ENCODE data around the gene AUNIP. TPM values are rescaled to one million over a fixed set of nuclear protein-coding genes. Genes with fewer than 3 reads are reported as not detected.

AUNIP gene
- total and polyA plus RNA-seq, 12 donors: 0.04 to 0.25 (median 0.21) TPM; not detected in 9

DNA sequence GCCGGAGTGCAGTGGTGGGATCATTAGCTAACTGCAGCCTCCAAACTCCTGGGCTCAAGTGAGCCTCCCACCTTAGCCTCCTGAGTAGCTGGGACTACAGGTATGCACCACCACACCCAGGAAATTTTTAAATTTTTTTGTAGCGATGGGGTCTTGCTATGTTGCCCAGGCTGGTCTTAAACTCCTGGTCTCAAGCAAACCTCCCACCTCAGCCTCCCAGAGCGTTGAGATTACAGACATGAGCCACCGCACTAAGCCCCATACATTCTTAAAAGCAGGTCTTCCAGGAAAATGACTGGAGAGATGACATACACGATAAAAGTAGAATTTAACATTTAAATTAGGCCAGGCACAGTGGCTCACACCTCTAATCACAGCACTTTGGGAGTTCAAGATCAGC lies 26.1 kb downstream of the AUNIP start:
- peaks cover 0 to 26% (median 13%) of the 10 kb centered on the region in 9 donors for H3K4me1 ChIP-seq
- H3K27me3 ChIP-seq: no peaks in the 10 kb centered on the region
- TF ChIP-seq, protein P1, sequence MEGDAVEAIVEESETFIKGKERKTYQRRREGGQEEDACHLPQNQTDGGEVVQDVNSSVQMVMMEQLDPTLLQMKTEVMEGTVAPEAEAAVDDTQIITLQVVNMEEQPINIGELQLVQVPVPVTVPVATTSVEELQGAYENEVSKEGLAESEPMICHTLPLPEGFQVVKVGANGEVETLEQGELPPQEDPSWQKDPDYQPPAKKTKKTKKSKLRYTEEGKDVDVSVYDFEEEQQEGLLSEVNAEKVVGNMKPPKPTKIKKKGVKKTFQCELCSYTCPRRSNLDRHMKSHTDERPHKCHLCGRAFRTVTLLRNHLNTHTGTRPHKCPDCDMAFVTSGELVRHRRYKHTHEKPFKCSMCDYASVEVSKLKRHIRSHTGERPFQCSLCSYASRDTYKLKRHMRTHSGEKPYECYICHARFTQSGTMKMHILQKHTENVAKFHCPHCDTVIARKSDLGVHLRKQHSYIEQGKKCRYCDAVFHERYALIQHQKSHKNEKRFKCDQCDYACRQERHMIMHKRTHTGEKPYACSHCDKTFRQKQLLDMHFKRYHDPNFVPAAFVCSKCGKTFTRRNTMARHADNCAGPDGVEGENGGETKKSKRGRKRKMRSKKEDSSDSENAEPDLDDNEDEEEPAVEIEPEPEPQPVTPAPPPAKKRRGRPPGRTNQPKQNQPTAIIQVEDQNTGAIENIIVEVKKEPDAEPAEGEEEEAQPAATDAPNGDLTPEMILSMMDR (IDR thresholded peaks at IDR 0.05): no peak
- H3K27ac ChIP-seq: no peak overlapping the region
- peaks cover 0 to 76% (median 57%) of the 10 kb centered on the region in 9 donors for H3K36me3 ChIP-seq
- H3K9me3 ChIP-seq: no peaks in the 10 kb centered on the region
- 97% methylated on average over 5 of the region's 5 CpGs for WGBS, 2 donors
- intact Hi-C loops (cut with DNase I): no loop called here
- DNase-seq (no peak), ATAC-seq (no peak)
- H3K4me3 ChIP-seq: no peak overlapping the region

DNA sequence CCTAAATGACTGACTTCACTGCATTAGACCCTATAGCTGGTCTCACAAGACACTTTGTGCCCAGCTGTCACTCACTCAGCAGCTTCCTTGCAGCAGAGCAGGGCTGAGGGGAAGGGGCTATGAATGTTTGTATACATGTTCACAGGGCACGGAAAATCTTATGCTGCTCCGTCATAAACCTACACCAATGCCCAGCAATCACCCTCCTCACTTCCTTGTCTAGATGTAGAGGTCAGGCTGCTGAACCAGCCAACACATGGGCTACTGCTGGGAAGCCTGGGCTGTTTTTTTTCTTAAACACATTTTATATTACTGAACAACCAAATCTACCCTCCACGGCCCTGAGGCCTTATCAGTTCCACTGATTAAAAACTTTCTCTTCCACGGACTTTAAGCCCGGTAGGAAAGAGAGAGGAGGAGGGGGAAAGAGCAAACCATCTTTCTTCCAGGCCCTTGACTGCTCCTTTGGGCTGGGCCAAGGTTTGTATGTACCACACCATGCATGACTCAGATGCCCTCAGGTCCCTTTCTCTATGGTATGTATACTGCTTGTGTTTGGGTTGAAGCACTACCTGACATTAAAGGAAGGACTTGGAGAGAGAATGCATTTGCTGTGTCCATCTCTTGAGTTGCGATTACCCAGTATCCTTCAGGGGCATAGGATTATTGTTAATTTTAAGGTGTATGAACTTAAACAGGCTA lies 26.8 kb downstream of the AUNIP start:
- Histone ChIP-seq H3K27me3 (no peaks in the 10 kb centered on the region), H3K9me3 (no peaks in the 10 kb centered on the region), H3K4me3 (no peak overlapping the region), H3K4me1 (peaks cover 0 to 26% (median 13%) of the 10 kb centered on the region in 9 donors), H3K36me3 (peaks cover 0 to 83% (median 64%) of the 10 kb centered on the region in 9 donors), H3K27ac (no peak overlapping the region)
- TF ChIP-seq, protein P1 (IDR thresholded peaks at IDR 0.05): no peak
- DNase-seq (no peak), ATAC-seq (no peak)
- 66 to 80% methylated on average over 6 of the region's 6 CpGs for WGBS, 2 donors
- intact Hi-C loops (cut with DNase I): no loop called here

DNA sequence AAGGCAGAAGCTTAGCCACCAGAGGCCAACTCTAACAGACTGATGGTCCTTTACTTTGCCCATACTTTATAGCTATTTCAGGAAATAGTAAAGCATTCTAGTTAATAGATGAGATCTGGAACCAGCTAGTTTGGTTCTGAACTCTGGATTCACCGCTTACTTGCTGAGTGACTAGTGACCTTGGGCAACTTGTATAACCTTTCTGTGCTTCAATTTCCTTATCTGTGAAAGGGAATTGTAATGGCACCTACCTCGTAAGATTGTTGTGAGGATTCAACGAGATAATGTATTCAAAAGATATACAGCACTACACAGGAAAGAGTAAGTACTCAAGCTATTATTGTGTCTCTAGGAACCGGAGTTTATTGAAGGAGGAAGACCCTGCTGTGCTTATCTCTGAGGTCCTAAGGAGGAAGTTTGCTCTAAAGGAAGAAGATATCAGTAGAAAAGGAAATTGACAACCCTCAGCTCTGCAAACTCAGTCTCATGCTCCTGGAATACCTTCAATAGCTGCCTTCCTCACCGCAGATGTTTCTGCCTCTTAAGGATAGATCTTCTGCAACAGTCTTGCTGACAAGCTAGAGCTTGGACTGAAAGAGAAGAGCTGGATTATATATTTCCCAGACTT lies 27.6 kb downstream of the AUNIP start:
- no peaks in the 10 kb centered on the region for H3K27me3 ChIP-seq
- DNase-seq: no peak
- WGBS, 2 donors: 38 to 42% methylated on average over 5 of the region's 5 CpGs
- TF ChIP-seq, protein P1 (IDR thresholded peaks at IDR 0.05): no peak
- H3K27ac ChIP-seq: peak overlapping the region in 1 of 10 donors; percentile 3
- intact Hi-C loops (cut with DNase I): no loop called here
- peaks cover 0 to 91% (median 72%) of the 10 kb centered on the region in 9 donors for H3K36me3 ChIP-seq
- no peaks in the 10 kb centered on the region for H3K9me3 ChIP-seq
- ATAC-seq: no peak
- no peak overlapping the region for H3K4me3 ChIP-seq
- H3K4me1 ChIP-seq: peaks cover 0 to 23% (median 12%) of the 10 kb centered on the region in 9 donors

DNA sequence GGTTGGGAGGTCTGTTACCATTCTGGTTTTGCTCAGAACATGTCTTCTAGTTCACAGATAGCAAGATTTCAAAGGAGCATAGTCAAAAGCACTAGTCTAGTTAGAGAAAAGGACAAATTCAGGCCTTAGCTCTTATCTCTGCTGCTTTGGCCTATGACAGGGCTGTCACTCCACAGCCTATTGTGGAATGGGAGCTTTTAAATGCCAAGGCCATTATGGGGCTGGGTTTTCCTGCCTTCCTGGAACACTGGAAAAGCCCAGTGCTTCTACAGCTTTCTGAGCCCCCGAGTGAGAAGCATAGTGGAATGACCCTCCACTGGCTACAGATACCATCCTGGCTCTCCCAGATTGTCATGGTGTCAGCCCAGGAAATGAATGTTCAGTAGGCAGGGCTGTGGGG lies 30.2 kb downstream of the AUNIP start:
- H3K27me3 ChIP-seq: no peaks in the 10 kb centered on the region
- TF ChIP-seq, protein P1 (IDR thresholded peaks at IDR 0.05): no peak
- 20 to 49% methylated on average over 1 of the region's 1 CpG for WGBS, 2 donors
- peaks cover 0 to 30% (median 9%) of the 10 kb centered on the region in 9 donors for H3K4me1 ChIP-seq
- peaks cover 0 to 98% (median 79%) of the 10 kb centered on the region in 9 donors for H3K36me3 ChIP-seq
- intact Hi-C loops (cut with DNase I): no loop called here
- no peak overlapping the region for H3K4me3 ChIP-seq
- ATAC-seq (peak in 3 of 8 donors; percentile 37 to 53 (median 43)), DNase-seq (no peak)
- peak overlapping the region in 3 of 10 donors; percentile 16 to 25 (median 18) for H3K27ac ChIP-seq
- no peaks in the 10 kb centered on the region for H3K9me3 ChIP-seq
